ENCODE measurements around the gene GRB7. TPM values are rescaled to one million over a fixed set of nuclear protein-coding genes. Genes with fewer than 3 reads are reported as not detected.
A peak's percentile ranks its signal among the peaks of the same experiment; 100 is the strongest.
"Not testable (repeated sequence)": the region's sequence is repeated elsewhere in the genome, so short reads cannot be mapped to it uniquely, and the experiment has no call there.

GRB7 gene
- total RNA-seq, 2 donors from 2014 or later = 3.4 to 5.8 TPM

DNA sequence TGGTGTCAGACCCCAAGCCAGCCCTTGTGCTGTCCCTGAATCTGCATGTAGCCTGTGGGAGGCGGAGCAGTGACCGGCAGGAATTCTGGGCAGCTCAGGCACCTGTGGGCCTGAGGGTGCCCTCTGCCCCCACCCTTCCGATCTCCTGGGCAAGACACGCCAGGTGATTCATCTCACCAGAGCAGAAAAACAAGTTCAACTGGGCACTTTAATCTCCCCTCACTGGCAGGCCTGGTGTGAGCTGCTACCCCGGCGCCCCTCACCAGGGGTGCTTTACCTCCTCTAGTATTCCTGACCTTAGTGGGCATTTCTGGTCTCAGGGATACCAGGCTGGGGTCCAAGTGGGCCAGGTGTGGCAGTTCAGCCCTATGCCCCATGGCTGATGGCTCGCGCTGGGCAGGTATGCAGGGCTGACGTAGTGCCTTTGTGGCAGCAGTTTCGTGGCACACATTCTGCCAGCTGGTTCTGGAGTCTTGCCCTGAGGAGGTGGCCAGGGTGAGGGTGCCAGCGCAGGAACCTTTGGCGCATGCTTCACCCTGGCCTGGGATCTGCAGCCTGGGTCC, 31.9 kb upstream of the GRB7 start:
- TF ChIP-seq CTCF (IDR thresholded peaks at IDR 0.05) = no peak
- peak overlapping the region; percentile 90 to 92 for H3K27ac ChIP-seq
- no peak for DNase-seq (ENCODE audit: low spot score)
- peaks cover 38% of the 10 kb centered on the region for H3K36me3 ChIP-seq
- H3K4me3 ChIP-seq = no peak overlapping the region
- H3K27me3 ChIP-seq = no peaks in the 10 kb centered on the region
- peaks cover 0 to 62% of the 10 kb centered on the region in 2 donors for H3K4me1 ChIP-seq
- no peaks in the 10 kb centered on the region for H3K9me3 ChIP-seq

GRCh38 chr17:39706383-39706782, 31.4 kb upstream of the GRB7 start:
- peaks cover 0 to 57% of the 10 kb centered on the region in 2 donors for H3K4me1 ChIP-seq
- H3K9me3 ChIP-seq = no peaks in the 10 kb centered on the region
- no peak overlapping the region for H3K4me3 ChIP-seq
- peaks cover 43% of the 10 kb centered on the region for H3K36me3 ChIP-seq
- no peaks in the 10 kb centered on the region for H3K27me3 ChIP-seq
- H3K27ac ChIP-seq = peak overlapping the region; percentile 90 to 92
- TF ChIP-seq CTCF (IDR thresholded peaks at IDR 0.05) = no peak
- no peak for DNase-seq (ENCODE audit: low spot score)

DNA sequence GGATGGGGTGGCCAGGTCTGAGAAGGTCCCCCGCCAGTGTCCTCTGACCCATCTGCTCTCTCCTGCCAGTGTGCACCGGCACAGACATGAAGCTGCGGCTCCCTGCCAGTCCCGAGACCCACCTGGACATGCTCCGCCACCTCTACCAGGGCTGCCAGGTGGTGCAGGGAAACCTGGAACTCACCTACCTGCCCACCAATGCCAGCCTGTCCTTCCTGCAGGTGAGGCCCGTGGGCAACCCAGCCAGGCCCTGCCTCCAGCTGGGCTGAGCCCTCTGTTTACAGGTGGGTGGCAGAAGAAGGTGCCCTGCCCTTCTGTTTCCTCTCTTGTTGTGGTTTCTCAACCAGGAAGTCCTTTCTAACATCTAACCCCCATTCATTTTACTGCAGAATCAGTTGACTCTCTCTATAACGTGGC, 30.8 kb upstream of the GRB7 start:
- peaks cover 48% of the 10 kb centered on the region for H3K36me3 ChIP-seq
- no peak overlapping the region for H3K4me3 ChIP-seq
- no peak for TF ChIP-seq CTCF (IDR thresholded peaks at IDR 0.05)
- peaks cover 0 to 52% of the 10 kb centered on the region in 2 donors for H3K4me1 ChIP-seq
- H3K27ac ChIP-seq = peak overlapping the region; percentile 90 to 92
- H3K27me3 ChIP-seq = no peaks in the 10 kb centered on the region
- H3K9me3 ChIP-seq = no peaks in the 10 kb centered on the region
- DNase-seq (ENCODE audit: low spot score) = no peak

DNA sequence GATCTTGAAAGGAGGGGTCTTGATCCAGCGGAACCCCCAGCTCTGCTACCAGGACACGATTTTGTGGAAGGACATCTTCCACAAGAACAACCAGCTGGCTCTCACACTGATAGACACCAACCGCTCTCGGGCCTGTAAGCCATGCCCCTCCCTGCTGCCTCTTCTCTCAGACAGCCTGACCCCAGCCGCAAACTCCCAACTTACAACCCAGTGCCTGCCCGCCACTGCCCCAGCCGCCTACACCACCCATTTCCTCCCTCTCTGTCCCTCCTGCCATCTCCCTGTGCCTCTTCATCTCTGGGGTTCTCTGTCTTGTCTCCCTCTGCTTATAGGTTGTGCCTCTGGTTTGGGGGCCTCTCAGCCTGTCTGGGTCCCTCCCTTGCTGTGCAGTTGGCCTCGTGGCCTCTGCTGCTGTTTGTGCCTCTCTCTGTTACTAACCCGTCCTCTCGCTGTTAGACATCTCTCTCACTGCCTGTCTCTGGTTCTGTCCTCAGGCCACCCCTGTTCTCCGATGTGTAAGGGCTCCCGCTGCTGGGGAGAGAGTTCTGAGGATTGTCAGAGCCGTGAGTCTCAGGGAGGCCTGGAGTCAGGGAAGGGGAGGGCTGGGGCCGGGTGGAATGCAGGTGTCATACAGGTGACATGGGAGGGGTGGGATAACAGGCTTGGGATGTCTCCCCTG, 28.3 kb upstream of the GRB7 start:
- peaks cover 60% of the 10 kb centered on the region for H3K36me3 ChIP-seq
- no peaks in the 10 kb centered on the region for H3K27me3 ChIP-seq
- no peak for DNase-seq (ENCODE audit: low spot score)
- peaks cover 0 to 27% of the 10 kb centered on the region in 2 donors for H3K4me1 ChIP-seq
- H3K9me3 ChIP-seq = no peaks in the 10 kb centered on the region
- no peak overlapping the region for H3K4me3 ChIP-seq
- TF ChIP-seq CTCF (IDR thresholded peaks at IDR 0.05) = no peak
- no peak overlapping the region for H3K27ac ChIP-seq

DNA sequence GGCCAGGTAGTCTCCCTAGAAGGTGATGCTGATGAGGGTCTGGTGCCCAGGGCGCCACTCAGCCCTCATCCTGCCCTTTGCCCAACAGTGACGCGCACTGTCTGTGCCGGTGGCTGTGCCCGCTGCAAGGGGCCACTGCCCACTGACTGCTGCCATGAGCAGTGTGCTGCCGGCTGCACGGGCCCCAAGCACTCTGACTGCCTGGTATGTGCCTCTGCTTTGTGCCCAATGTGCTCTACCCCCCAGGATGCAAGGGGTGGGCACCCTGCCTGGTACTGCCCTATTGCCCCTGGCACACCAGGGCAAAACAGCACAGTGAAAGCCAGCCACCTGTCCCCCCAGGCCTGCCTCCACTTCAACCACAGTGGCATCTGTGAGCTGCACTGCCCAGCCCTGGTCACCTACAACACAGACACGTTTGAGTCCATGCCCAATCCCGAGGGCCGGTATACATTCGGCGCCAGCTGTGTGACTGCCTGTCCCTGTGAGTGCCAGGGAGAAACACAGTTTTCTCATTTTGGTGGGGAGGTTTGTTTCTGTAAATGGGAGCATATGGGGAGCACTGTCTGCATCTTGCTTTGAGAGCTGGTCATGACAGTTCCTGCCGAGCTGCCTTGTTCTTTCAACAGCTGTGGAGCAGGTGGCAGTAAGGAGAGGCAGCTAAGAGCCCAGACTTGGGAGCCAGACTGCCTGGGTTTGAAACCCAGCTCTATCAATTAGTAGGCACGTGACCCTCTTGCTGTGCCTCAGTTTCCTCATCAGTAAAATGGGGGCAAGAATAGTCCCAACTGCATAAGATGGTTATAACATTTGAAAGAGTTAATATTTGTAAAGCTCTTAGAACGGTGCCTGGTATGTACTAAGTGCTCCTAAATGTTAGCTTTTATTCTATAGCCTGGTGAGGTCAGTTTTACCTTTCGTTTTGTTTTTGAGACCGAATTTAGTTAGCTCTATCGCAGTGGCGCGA, 27.5 kb upstream of the GRB7 start:
- no peak for DNase-seq (ENCODE audit: low spot score)
- H3K27ac ChIP-seq = no peak overlapping the region

GRCh38 chr17:39711071-39711470, 26.7 kb upstream of the GRB7 start:
- not testable (repeated sequence) for H3K9me3 ChIP-seq; DNase-seq (ENCODE audit: low spot score); H3K27ac ChIP-seq; H3K4me3 ChIP-seq; H3K27me3 ChIP-seq
- H3K4me1 ChIP-seq = peaks cover 0 to 18% of the 10 kb centered on the region in 2 donors
- H3K36me3 ChIP-seq = peaks cover 72% of the 10 kb centered on the region

More for the DNA sequence above, 27.5 kb upstream of the GRB7 start:
- Histone ChIP-seq H3K27me3 (no peaks in the 10 kb centered on the region), H3K4me1 (peaks cover 0 to 19% of the 10 kb centered on the region in 2 donors), H3K36me3 (peaks cover 64% of the 10 kb centered on the region), H3K4me3 (no peak overlapping the region), H3K9me3 (no peaks in the 10 kb centered on the region)
- TF ChIP-seq CTCF (IDR thresholded peaks at IDR 0.05) = no peak

Data from right atrium auricular region (tissue), 2 donors.